GM12875 (cell line): ENCODE data around the gene MGMT.

ENCODE experiments used
- H3K4me3 ChIP-seq: one replicate; pipeline ENCODE4 v1.5.1; 2011; ENCODE audit warnings: low read depth, low read length, control low read depth
- CTCF ChIP-seq: IDR thresholded peaks from 2 replicates; pipeline ENCODE4 v1.5.1; 2011; ENCODE audit warnings: low read depth, mild to moderate bottlenecking, control low read depth, inconsistent platforms, low read length, moderate library complexity, borderline replicate concordance; ENCODE audit not compliant: insufficient read depth

The MGMT gene

DNA sequence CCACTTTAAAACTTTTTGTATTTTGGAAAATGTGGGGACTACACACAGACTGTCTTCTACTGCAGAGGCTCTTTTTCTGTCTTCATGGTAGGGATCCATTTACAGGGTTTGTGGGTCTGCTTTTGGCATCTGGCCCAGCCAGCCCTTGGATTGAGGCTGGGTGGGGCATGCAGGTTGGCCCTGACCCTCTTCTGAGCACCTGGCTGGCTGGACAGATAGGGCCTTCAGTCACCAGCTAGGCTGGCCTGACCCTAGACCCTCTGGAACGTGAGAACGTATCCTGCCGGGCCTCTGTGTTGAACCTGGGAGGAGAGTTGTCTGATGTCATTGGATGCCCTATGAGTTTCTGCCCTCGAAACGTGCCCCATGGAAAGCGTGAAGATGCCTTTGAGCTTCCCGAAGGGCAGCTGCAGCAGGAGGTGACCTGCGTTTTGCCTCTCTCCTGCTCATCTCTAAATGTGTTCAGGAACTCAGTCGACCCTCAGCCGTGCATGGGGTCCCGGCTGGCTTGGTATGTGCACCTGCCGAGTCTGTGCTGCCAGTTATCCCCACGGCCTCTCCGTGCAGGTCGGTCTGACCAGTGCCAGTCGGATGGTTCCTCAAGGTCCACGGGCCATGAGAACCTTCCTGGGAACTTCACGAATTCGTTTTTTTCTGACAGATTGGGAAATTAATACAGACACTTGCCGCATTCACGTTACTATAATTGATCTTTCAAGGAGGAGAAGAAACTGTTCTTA lies 74.9 kb downstream of the MGMT start:
- no peak for TF ChIP-seq CTCF
- H3K4me3 ChIP-seq = no peak overlapping the region

- no peak overlapping the region for H3K4me3 ChIP-seq
- TF ChIP-seq CTCF = no peak
These were observed 75.5 kb downstream of the MGMT start for GRCh38 chr10:129542589-129542988.

GRCh38 chr10:129544205-129545202 lies 77.5 kb downstream of the MGMT start:
- H3K4me3 ChIP-seq = no peak overlapping the region
- no peak for TF ChIP-seq CTCF

- H3K4me3 ChIP-seq = no peak overlapping the region
- no peak for TF ChIP-seq CTCF
These were observed 78.2 kb downstream of the MGMT start for GRCh38 chr10:129545261-129545660.

GRCh38 chr10:129546106-129546505 lies 79.1 kb downstream of the MGMT start:
- H3K4me3 ChIP-seq = no peak overlapping the region
- TF ChIP-seq CTCF = no peak

- no peak for TF ChIP-seq CTCF
- no peak overlapping the region for H3K4me3 ChIP-seq
These were observed 80.6 kb downstream of the MGMT start for GRCh38 chr10:129547608-129548007.
